ENCODE data around the gene CADPS.

Gene CADPS

GRCh38 chr3:62451211-62451887, 423.9 kb downstream of the CADPS start:
- no peak for DNase-seq (ENCODE audit: low read depth in 1 of 2, low spot score in 1 of 2)
- H3K27ac ChIP-seq (replicated peaks) = no peak overlapping the region
- TF ChIP-seq, protein P1, sequence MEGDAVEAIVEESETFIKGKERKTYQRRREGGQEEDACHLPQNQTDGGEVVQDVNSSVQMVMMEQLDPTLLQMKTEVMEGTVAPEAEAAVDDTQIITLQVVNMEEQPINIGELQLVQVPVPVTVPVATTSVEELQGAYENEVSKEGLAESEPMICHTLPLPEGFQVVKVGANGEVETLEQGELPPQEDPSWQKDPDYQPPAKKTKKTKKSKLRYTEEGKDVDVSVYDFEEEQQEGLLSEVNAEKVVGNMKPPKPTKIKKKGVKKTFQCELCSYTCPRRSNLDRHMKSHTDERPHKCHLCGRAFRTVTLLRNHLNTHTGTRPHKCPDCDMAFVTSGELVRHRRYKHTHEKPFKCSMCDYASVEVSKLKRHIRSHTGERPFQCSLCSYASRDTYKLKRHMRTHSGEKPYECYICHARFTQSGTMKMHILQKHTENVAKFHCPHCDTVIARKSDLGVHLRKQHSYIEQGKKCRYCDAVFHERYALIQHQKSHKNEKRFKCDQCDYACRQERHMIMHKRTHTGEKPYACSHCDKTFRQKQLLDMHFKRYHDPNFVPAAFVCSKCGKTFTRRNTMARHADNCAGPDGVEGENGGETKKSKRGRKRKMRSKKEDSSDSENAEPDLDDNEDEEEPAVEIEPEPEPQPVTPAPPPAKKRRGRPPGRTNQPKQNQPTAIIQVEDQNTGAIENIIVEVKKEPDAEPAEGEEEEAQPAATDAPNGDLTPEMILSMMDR (IDR thresholded peaks at IDR 0.05; ENCODE audit: insufficient read depth, low read length) = no peak
- TF ChIP-seq SPI1 (IDR thresholded peaks at IDR 0.05; ENCODE audit: borderline replicate concordance, low read depth) (no peak), REST (IDR thresholded peaks at IDR 0.05; ENCODE audit: insufficient replicate concordance, low read depth) (no peak), POLR2AphosphoS5 (IDR thresholded peaks at IDR 0.05; ENCODE audit: low read depth) (no peak), GABPA (IDR thresholded peaks at IDR 0.05; ENCODE audit: low read depth) (no peak)
- H3K27me3 ChIP-seq (ENCODE audit: insufficient read depth, poor library complexity, severe bottlenecking) = no peaks in the 10 kb centered on the region
- no peak overlapping the region for H3K4me3 ChIP-seq (replicated peaks; ENCODE audit: insufficient read depth, low read length)

DNA sequence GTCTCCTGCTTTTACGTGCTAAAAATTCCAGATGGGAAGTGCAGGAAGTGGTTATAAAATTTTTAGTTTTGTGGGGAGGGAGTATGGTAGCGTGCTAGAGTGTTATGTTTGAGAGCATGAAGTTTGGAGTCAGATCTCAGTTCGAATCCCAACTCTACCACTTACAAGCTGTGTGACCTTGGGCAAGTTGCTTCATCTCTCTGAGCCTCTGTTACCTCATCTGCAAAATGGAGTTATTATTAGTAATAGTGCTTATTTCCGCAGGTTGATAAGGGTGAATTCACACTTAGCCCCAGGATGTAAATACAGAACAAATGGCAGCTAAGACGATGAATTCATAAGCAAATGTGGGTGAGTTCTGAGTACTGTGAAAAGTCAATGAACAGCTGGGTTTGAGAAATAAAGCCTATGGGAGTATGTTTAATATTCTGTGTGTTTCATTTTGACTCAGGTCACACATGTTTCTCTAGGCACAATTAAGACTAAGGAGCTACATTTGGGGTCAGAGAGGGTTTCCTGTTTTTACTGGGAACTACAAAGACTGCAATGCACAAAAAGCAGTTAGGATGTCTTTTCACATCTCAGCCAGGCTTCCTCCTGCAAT, 428.8 kb downstream of the CADPS start:
- no peak for DNase-seq (ENCODE audit: low read depth in 1 of 2, low spot score in 1 of 2)
- TF ChIP-seq GABPA (IDR thresholded peaks at IDR 0.05; ENCODE audit: low read depth) (no peak), SPI1 (IDR thresholded peaks at IDR 0.05; ENCODE audit: borderline replicate concordance, low read depth) (no peak), REST (IDR thresholded peaks at IDR 0.05; ENCODE audit: insufficient replicate concordance, low read depth) (no peak), POLR2AphosphoS5 (IDR thresholded peaks at IDR 0.05; ENCODE audit: low read depth) (no peak)
- TF ChIP-seq, protein P1 (IDR thresholded peaks at IDR 0.05; ENCODE audit: insufficient read depth, low read length) = no peak
- Histone ChIP-seq H3K4me3 (replicated peaks; ENCODE audit: insufficient read depth, low read length) (no peak overlapping the region), H3K27ac (replicated peaks) (no peak overlapping the region), H3K27me3 (ENCODE audit: insufficient read depth, poor library complexity, severe bottlenecking) (no peaks in the 10 kb centered on the region)

GRCh38 chr3:62445275-62445674, 429.9 kb downstream of the CADPS start:
- TF ChIP-seq, protein P1 (IDR thresholded peaks at IDR 0.05; ENCODE audit: insufficient read depth, low read length) = no peak
- TF ChIP-seq REST (IDR thresholded peaks at IDR 0.05; ENCODE audit: insufficient replicate concordance, low read depth) = no peak
- TF ChIP-seq POLR2AphosphoS5 (IDR thresholded peaks at IDR 0.05; ENCODE audit: low read depth) = no peak
- no peak for DNase-seq (ENCODE audit: low read depth in 1 of 2, low spot score in 1 of 2)

More at GRCh38 chr3:62445275-62445674, 429.9 kb downstream of the CADPS start:
- Histone ChIP-seq H3K27ac (replicated peaks) (no peak overlapping the region), H3K27me3 (ENCODE audit: insufficient read depth, poor library complexity, severe bottlenecking) (no peaks in the 10 kb centered on the region), H3K4me3 (replicated peaks; ENCODE audit: insufficient read depth, low read length) (no peak overlapping the region)
